Measurements from ENCODE around the gene SLC26A8.

SLC26A8 gene

DNA sequence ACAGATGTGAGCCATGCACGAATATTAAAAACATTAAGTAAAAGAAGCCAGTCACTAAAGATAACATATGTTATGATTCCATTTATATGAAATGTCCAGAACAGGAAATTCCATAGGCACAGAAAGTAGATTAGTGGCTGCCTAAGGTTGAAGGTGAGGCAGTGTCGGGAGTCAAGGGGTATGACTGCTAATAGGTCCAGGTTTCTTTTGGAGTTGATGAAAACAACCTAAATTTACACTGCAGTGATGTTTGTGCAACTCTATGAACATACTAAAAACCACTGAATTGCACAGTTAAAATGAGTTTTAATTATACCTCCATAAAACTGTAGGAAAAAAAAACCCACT is 118.0 kb downstream of the SLC26A8 start:
- no peak for DNase-seq

GRCh38 chr6:35905841-35906498 is 118.5 kb downstream of the SLC26A8 start:
- DNase-seq: no peak

DNA sequence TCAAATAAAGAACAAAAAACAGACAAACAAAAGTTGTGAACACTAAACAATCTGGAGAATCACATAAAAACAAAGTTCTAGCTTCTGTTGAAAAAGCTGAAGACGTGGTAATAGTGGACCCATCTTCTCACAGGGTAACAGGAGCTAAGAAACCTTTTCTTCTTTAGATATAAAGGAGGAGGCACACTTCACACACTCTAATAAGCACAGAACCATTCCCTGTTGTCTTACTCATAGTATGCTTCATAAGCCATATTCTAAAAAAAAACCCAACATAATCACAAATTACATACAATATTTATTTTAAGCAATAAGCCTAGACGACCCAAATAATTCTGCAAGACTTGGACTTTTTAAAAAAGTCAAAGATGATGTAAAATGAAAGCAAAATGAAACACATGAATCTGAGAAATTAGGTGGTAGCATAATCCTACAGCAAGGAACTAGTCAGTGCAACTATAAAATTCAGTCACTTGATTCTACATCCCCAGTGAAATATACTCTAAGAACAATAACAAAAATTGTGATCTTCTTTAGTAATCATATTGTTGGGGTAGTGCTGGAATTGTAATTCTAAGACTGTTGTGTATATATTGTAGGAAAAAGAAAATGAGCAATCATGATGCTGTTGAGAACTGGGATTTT is 119.2 kb downstream of the SLC26A8 start:
- no peak for DNase-seq

- DNase-seq: no peak
Measured at GRCh38 chr6:35903679-35904078, 120.8 kb downstream of the SLC26A8 start.

DNA sequence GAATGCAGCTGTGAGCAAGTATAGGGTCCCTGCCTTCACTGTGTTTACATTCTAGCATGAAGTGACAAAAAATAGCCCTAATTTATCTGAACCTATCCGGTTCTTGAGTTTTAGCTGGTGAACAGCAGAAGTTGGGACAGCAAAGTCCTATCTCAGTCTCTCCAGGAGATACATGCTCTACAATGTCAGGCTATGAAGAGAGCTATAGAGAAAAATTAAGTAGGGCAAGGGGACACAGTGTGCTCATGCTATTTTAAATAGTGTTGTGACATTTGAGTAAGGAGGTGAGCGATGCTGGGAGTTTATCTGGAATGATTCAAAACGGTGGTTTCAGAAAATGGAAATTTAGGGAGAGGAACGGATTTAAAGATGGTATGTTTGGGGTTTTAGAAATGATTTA is 124.0 kb downstream of the SLC26A8 start:
- no peak for DNase-seq

- no peak for DNase-seq
Measured at GRCh38 chr6:35898003-35898402, 126.4 kb downstream of the SLC26A8 start.

- no peak for DNase-seq
Measured at GRCh38 chr6:35897486-35897885, 127.0 kb downstream of the SLC26A8 start.

- DNase-seq: no peak
Measured at GRCh38 chr6:35897036-35897435, 127.4 kb downstream of the SLC26A8 start.

DNA sequence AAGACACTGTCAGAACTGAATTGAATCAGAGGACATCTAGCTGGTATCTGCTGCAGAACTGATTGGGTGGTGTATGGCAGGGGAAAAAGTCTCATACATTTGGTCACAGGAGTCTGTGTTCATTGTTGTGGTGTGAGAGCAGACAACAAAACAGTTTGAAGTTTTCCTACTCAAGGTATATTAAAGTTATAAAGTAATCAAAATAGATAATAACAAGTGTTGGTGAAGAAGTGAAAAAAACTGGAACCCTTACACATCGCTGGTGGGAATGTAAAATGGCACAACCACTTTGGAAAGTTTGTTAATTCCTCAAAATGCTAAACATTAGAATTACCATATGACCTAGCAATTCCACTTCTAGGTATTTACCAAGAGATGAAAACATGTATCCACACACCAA is 128.2 kb downstream of the SLC26A8 start:
- no peak for DNase-seq

- no peak for DNase-seq
Measured at GRCh38 chr6:35895560-35895959, 128.9 kb downstream of the SLC26A8 start.

GRCh38 chr6:35894776-35895175 is 129.7 kb downstream of the SLC26A8 start:
- DNase-seq: no peak

Measured in NCI-H1092 treated with DMSO at 0.1 percent for 48 hours (cell line).